Stomach (tissue), 9 donors: ENCODE data around the gene NAXE. TPM values are rescaled to one million over a fixed set of nuclear protein-coding genes. Genes with fewer than 3 reads are reported as not detected.

Source experiments
- DNase-seq, 2 donors: peaks; one replicate each; pipeline versions ENCODE4 v3.0.0 to v3.0.0-alpha.2; 2013 to 2019
- H3K27ac ChIP-seq, 5 donors: fragments of 200-600 bp in 4 of 5; sonication (generic) in 4 of 5; one replicate each; pipeline ENCODE4 v1.5.1; 2013 to 2019; ENCODE audit warnings: mild to moderate bottlenecking in 1 of 5, moderate library complexity in 1 of 5
- H3K27me3 ChIP-seq, 3 donors: fragments of 200-600 bp; sonication (generic); one replicate each; pipeline ENCODE4 v1.5.1; 2017 to 2019; ENCODE audit warnings: mixed run types in 1 of 3
- H3K36me3 ChIP-seq, 4 donors: fragments of 200-600 bp; sonication (generic); 1 replicate in 3 of 4; 2 replicates in 1 of 4; pipeline ENCODE4 v1.5.1; 2016 to 2019
- H3K4me1 ChIP-seq, 4 donors: fragments of 200-600 bp; sonication (generic); one replicate each; pipeline ENCODE4 v1.5.1; 2016 to 2019
- H3K4me3 ChIP-seq, 4 donors: fragments of 200-600 bp; sonication (generic) in 3 of 4; one replicate each; pipeline ENCODE4 v1.5.1; 2016 to 2019; ENCODE audit warnings: mild to moderate bottlenecking in 1 of 4
- H3K9me3 ChIP-seq, 4 donors: fragments of 200-600 bp; sonication (generic); one replicate each; pipeline ENCODE4 v1.5.1; 2016 to 2019
- CTCF ChIP-seq, 7 experiments: fragments of 450-650 bp in 4 of 7; fragments of 200-600 bp in 3 of 7; sonication (generic) in 3 of 7; IDR thresholded peaks; one replicate each; pipeline ENCODE4 v1.5.1; 2016 to 2019; ENCODE audit warnings: antibody characterized with exemption in 7 of 7, control low read depth in 2 of 7, mild to moderate bottlenecking in 1 of 7
- EP300 ChIP-seq: sonication (generic); formaldehyde crosslinking; IDR thresholded peaks from one replicate; pipeline ENCODE4 v1.6.1; 2017; ENCODE audit warnings: antibody characterized with exemption
- POLR2A ChIP-seq, 4 donors: fragments of 450-650 bp; IDR thresholded peaks; one replicate each; pipeline ENCODE4 v1.6.1; 2016; ENCODE audit warnings: antibody characterized with exemption in 4 of 4, control low read depth in 2 of 4, mild to moderate bottlenecking in 1 of 4, moderate library complexity in 1 of 4
- POLR2AphosphoS5 ChIP-seq, 3 donors: sonication (generic); formaldehyde crosslinking; IDR thresholded peaks; one replicate each; pipeline ENCODE4 v1.6.1; 2016; ENCODE audit warnings: antibody characterized with exemption in 3 of 3
- WGBS, 5 donors: extraction: QIAGEN DNeasy Blood & Tissue Kit in 3 of 5; methylation state at CpG; one replicate each; pipeline versions ENCODE4 v1.1.5 to v1.1.7; 2013 to 2018; 5-methylcytosine and 5-hydroxymethylcytosine counted together
- intact Hi-C: fragments of 100-400 bp; cut with DNase I; formaldehyde crosslinking; loops from one replicate; pipeline ENCODE4 v1.15.1; 2023; ENCODE audit warnings: low total_unique reads
- polyA plus RNA-seq, 3 donors: library from polyadenylated mRNA; stranded (reverse); fragments of 200-250 nt; gene quantifications; one replicate each; pipeline ENCODE4 v1.2.3, GENCODE V29; 2013
- total RNA-seq, 5 donors: library from RNA; depleted of rRNA; stranded (reverse); fragments of >200 nt; gene quantifications; one replicate each; pipeline versions ENCODE4 v1.1.0 to v1.2.3, GENCODE V29; 2014 to 2016
- donor health status: healthy with polysubstance abuse.
- donor health status: Bipolar disorder and iron deficiency.
- donor health status: healthy.

NAXE gene
- total and polyA plus RNA-seq, 8 donors: 46.1 to 84.9 (median 69.9) TPM

- no peaks in the 10 kb centered on the region for H3K9me3 ChIP-seq
- no peaks in the 10 kb centered on the region for H3K36me3 ChIP-seq
- TF ChIP-seq POLR2AphosphoS5 (IDR thresholded peaks at IDR 0.05) (peak in 1 of 3 donors; percentile 24), POLR2A (IDR thresholded peaks at IDR 0.05) (no peak), CTCF (IDR thresholded peaks at IDR 0.05) (no peak), EP300 (no peak)
- DNase-seq: peak in 1 of 2 donors; percentile 60
- no peak overlapping the region for H3K4me3 ChIP-seq
- H3K27me3 ChIP-seq: no peaks in the 10 kb centered on the region
- peaks cover 2 to 6% (median 3%) of the 10 kb centered on the region in 4 donors for H3K4me1 ChIP-seq
- intact Hi-C loops: no loop called here
- 45 to 73% (median 57%) methylated on average over 3 of the region's 3 CpGs for WGBS, 5 donors
- peak overlapping the region; percentile 39 to 74 (median 50) for H3K27ac ChIP-seq
These were observed 14.0 kb upstream of the NAXE start for GRCh38 chr1:156577550-156577949.

GRCh38 chr1:156578055-156578454, 13.5 kb upstream of the NAXE start:
- DNase-seq: no peak
- Histone ChIP-seq H3K36me3 (no peaks in the 10 kb centered on the region), H3K4me3 (no peak overlapping the region), H3K9me3 (no peaks in the 10 kb centered on the region), H3K4me1 (peaks cover 0 to 3% (median 0%) of the 10 kb centered on the region in 4 donors), H3K27me3 (no peaks in the 10 kb centered on the region), H3K27ac (peak overlapping the region; percentile 39 to 74 (median 50))
- intact Hi-C loops: no loop called here
- 34 to 62% (median 43%) methylated on average over 3 to 7 of the region's 7 CpGs for WGBS, 5 donors
- TF ChIP-seq CTCF (IDR thresholded peaks at IDR 0.05) (no peak), POLR2A (IDR thresholded peaks at IDR 0.05) (no peak), POLR2AphosphoS5 (IDR thresholded peaks at IDR 0.05) (no peak), EP300 (no peak)

- no peak for DNase-seq
- 76 to 86% (median 80%) methylated on average over 5 of the region's 5 CpGs for WGBS, 5 donors
- no peak for TF ChIP-seq POLR2A (IDR thresholded peaks at IDR 0.05)
- no peak for TF ChIP-seq CTCF (IDR thresholded peaks at IDR 0.05)
- no peak for TF ChIP-seq EP300
- no peak for TF ChIP-seq POLR2AphosphoS5 (IDR thresholded peaks at IDR 0.05)
- Histone ChIP-seq H3K36me3 (no peaks in the 10 kb centered on the region), H3K9me3 (no peaks in the 10 kb centered on the region), H3K4me1 (peaks cover 0 to 9% (median 8%) of the 10 kb centered on the region in 4 donors), H3K27me3 (no peaks in the 10 kb centered on the region), H3K4me3 (no peak within 1 kb of the TSS), H3K27ac (peak within 1 kb of the TSS in 1 of 5 donors; percentile 74)
- intact Hi-C loops: no loop called here
These were observed 12.1 kb upstream of the NAXE start, which contains the start of gene TTC24 for GRCh38 chr1:156579472-156579871. TTC24 (plus strand) TSS chr1:156579723; CDS start chr1:156581365, 1,642 bp downstream.

GRCh38 chr1:156581661-156582387, 9.8 kb upstream of the NAXE start:
- intact Hi-C loops: no loop called here
- WGBS, 5 donors: 76 to 85% (median 78%) methylated on average over 14 to 21 of the region's 21 CpGs
- Histone ChIP-seq H3K9me3 (no peaks in the 10 kb centered on the region), H3K27me3 (no peaks in the 10 kb centered on the region), H3K27ac (no peak overlapping the region), H3K4me1 (peaks cover 0 to 9% (median 8%) of the 10 kb centered on the region in 4 donors), H3K4me3 (no peak overlapping the region), H3K36me3 (no peaks in the 10 kb centered on the region)
- DNase-seq: no peak
- no peak for TF ChIP-seq POLR2A (IDR thresholded peaks at IDR 0.05)
- no peak for TF ChIP-seq EP300
- no peak for TF ChIP-seq CTCF (IDR thresholded peaks at IDR 0.05)
- no peak for TF ChIP-seq POLR2AphosphoS5 (IDR thresholded peaks at IDR 0.05)
